Neural cell (in vitro differentiated cells): ENCODE results near the gene NANOS2. TPM values are rescaled to one million over a fixed set of nuclear protein-coding genes. Genes with fewer than 3 reads are reported as not detected.

Source experiments
- polyA plus RNA-seq: library from polyadenylated mRNA; depleted of rRNA; stranded (reverse); fragments of >200 nt; gene quantifications from 2 replicates; pipeline ENCODE4 v1.2.3, GENCODE V29; 2014

NANOS2 gene
- polyA plus RNA-seq, 1 donor from 2014 or later = 0.64 TPM

Other genes starting within 250 kb of the NANOS2 start
- 6.4 and 13.1 TPM in 2 replicates for gene GIPR, start 246.6 kb downstream of the NANOS2 start, polyA plus RNA-seq
- 333 and 372 TPM in 2 replicates for gene SNRPD2, start 222.8 kb downstream of the NANOS2 start, polyA plus RNA-seq
- gene QPCTL, start 222.1 kb downstream of the NANOS2 start, polyA plus RNA-seq = 6.8 and 8.4 TPM in 2 replicates
- gene FBXO46, start 183.9 kb downstream of the NANOS2 start, polyA plus RNA-seq = 12.5 and 13.2 TPM in 2 replicates
- not detected in 2 replicates for gene MEIOSIN, start 181.3 kb downstream of the NANOS2 start, polyA plus RNA-seq
- 0.50 TPM in 1 of 2 replicates, not detected in the other for gene SIX5, start 145.5 kb downstream of the NANOS2 start, polyA plus RNA-seq
- 34.3 and 50.1 TPM in 2 replicates for gene DMPK, start 132.3 kb downstream of the NANOS2 start, polyA plus RNA-seq
- gene DMWD, start 121.9 kb downstream of the NANOS2 start, polyA plus RNA-seq = 20.4 and 28.5 TPM in 2 replicates
- gene RSPH6A, start 99.5 kb downstream of the NANOS2 start, polyA plus RNA-seq = not detected in 2 replicates
- gene SYMPK, start 51.6 kb downstream of the NANOS2 start, polyA plus RNA-seq = 22.2 and 33.9 TPM in 2 replicates
- not detected in 2 replicates for gene FOXA3, start 50.5 kb downstream of the NANOS2 start, polyA plus RNA-seq
- 26.9 and 27.6 TPM in 2 replicates for gene IRF2BP1, start 28.6 kb downstream of the NANOS2 start, polyA plus RNA-seq
- gene MYPOP, start 12.2 kb downstream of the NANOS2 start, polyA plus RNA-seq = 0.90 and 2.3 TPM in 2 replicates
- 7.6 and 9.3 TPM in 2 replicates for gene NOVA2, start 59.1 kb upstream of the NANOS2 start, polyA plus RNA-seq
- gene CCDC61, start 80.7 kb upstream of the NANOS2 start, polyA plus RNA-seq = 0.82 and 1.4 TPM in 2 replicates
- gene PGLYRP1, start 108.3 kb upstream of the NANOS2 start, polyA plus RNA-seq = not detected in 2 replicates
- 4.4 and 5.2 TPM in 2 replicates for gene IGFL4, start 126.2 kb upstream of the NANOS2 start, polyA plus RNA-seq
- gene IGFL3, start 209.9 kb upstream of the NANOS2 start, polyA plus RNA-seq = not detected in 2 replicates
- gene IGFL2, start 233.5 kb upstream of the NANOS2 start, polyA plus RNA-seq = not detected in 2 replicates